ENCODE results near the gene LPIN2.

DNA sequence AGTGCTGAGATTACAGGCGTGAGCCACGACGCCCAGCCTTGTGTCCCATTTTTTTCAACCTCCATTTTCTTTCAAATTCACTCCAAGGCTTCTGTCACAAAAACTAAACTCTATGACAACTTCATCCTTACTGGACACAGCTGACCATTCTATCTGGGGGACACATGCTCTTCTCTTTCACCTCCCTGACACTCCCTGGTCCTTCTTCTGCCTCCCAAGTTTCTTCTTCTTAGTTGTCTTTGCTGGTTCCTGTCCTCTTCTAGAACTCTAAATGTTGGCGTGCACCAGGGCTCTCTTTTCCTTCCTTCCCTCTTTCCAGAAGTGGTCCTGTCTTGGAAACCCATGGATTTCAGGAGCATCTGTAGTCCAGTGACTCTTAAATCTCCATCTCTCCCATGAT lies 40.1 kb upstream of the LPIN2 start:
- TF ChIP-seq CTCF (IDR thresholded peaks at IDR 0.05; ENCODE audit: insufficient read depth, low read length) (no peak), REST (IDR thresholded peaks at IDR 0.05; ENCODE audit: insufficient replicate concordance, low read depth) (no peak)

Measured in HL-60 (cell line).